Adrenal gland (tissue), 5 donors: ENCODE data around the gene SLC30A2.

Source experiments
- CTCF ChIP-seq, 6 experiments: fragments of 450-650 bp in 4 of 6; fragments of 200-600 bp in 2 of 6; sonication (generic) in 1 of 6; IDR thresholded peaks; 1 replicate in 5 of 6; 2 replicates in 1 of 6; pipeline versions ENCODE4 v1.5.1 to v1.8.0; 2016 to 2021; ENCODE audit warnings: antibody characterized with exemption in 6 of 6, mild to moderate bottlenecking in 2 of 6, moderate library complexity in 1 of 6
- POLR2A ChIP-seq, 2 donors: fragments of 450-650 bp; IDR thresholded peaks; one replicate each; pipeline ENCODE4 v1.6.1; 2017; ENCODE audit warnings: antibody characterized with exemption in 2 of 2, mild to moderate bottlenecking in 2 of 2, moderate library complexity in 1 of 2
- donor health status: DM: no; HTN: no; CAD: no.

GRCh38 chr1:25996966-25997827 is 48.7 kb downstream of the SLC30A2 start:
- TF ChIP-seq CTCF (IDR thresholded peaks at IDR 0.05) (no peak), POLR2A (IDR thresholded peaks at IDR 0.05) (peak; percentile 6 to 46)
